ENCODE data around the gene ABCD2.
"Not testable (repeated sequence)": the region's sequence is repeated elsewhere in the genome, so short reads cannot be mapped to it uniquely, and the experiment has no call there.

Gene ABCD2

GRCh38 chr12:39611818-39612217 is 7.8 kb downstream of the ABCD2 start:
- no peak for DNase-seq

- no peak for DNase-seq
These were observed 9.1 kb downstream of the ABCD2 start for GRCh38 chr12:39610436-39611025.

GRCh38 chr12:39606712-39607423 is 12.7 kb downstream of the ABCD2 start:
- no peak for DNase-seq

- no peak for DNase-seq
These were observed 13.6 kb downstream of the ABCD2 start for GRCh38 chr12:39605996-39606395.

- no peak for DNase-seq
These were observed 14.1 kb downstream of the ABCD2 start for GRCh38 chr12:39605501-39605900.

- DNase-seq: no peak
These were observed 16.5 kb downstream of the ABCD2 start for GRCh38 chr12:39603065-39603464.

GRCh38 chr12:39601951-39602350 is 17.7 kb downstream of the ABCD2 start:
- DNase-seq: not testable (repeated sequence)

- DNase-seq: no peak
These were observed 23.7 kb downstream of the ABCD2 start for GRCh38 chr12:39595928-39596327.

GRCh38 chr12:39592295-39592694 is 27.3 kb downstream of the ABCD2 start:
- DNase-seq: no peak

- no peak for DNase-seq
These were observed 31.3 kb downstream of the ABCD2 start for GRCh38 chr12:39588348-39588747.

GRCh38 chr12:39587225-39587624 is 32.4 kb downstream of the ABCD2 start:
- peak; percentile 19 for DNase-seq

- no peak for DNase-seq
These were observed 32.8 kb downstream of the ABCD2 start for GRCh38 chr12:39586816-39587215.

- DNase-seq: no peak
These were observed 38.0 kb downstream of the ABCD2 start for GRCh38 chr12:39581592-39581991.

- DNase-seq: no peak
These were observed 44.1 kb downstream of the ABCD2 start for GRCh38 chr12:39575498-39575875.

GRCh38 chr12:39574785-39575497 is 44.7 kb downstream of the ABCD2 start:
- DNase-seq: no peak

GRCh38 chr12:39574378-39574777 is 45.2 kb downstream of the ABCD2 start:
- DNase-seq: no peak

GRCh38 chr12:39573971-39574370 is 45.6 kb downstream of the ABCD2 start:
- no peak for DNase-seq

GRCh38 chr12:39572551-39572950 is 47.1 kb downstream of the ABCD2 start:
- DNase-seq: no peak

- DNase-seq: no peak
These were observed 48.3 kb downstream of the ABCD2 start for GRCh38 chr12:39571351-39571750.

GRCh38 chr12:39553476-39553875 is 66.1 kb downstream of the ABCD2 start:
- no peak for DNase-seq

- DNase-seq: not testable (repeated sequence)
These were observed 75.4 kb downstream of the ABCD2 start for GRCh38 chr12:39544211-39544610.

- no peak for DNase-seq
These were observed 78.1 kb downstream of the ABCD2 start for GRCh38 chr12:39541471-39541870.

GRCh38 chr12:39538679-39539104 is 80.9 kb downstream of the ABCD2 start:
- no peak for DNase-seq

- DNase-seq: no peak
These were observed 85.7 kb downstream of the ABCD2 start for GRCh38 chr12:39533951-39534350.
